Measurements from ENCODE around the gene RICTOR. TPM values are rescaled to one million over a fixed set of nuclear protein-coding genes. Genes with fewer than 3 reads are reported as not detected.
"Not testable (repeated sequence)": the region's sequence is repeated elsewhere in the genome, so short reads cannot be mapped to it uniquely, and the experiment has no call there.

Gene RICTOR
- total RNA-seq, 1 experiment from 2014 or later = 25.7 TPM

DNA sequence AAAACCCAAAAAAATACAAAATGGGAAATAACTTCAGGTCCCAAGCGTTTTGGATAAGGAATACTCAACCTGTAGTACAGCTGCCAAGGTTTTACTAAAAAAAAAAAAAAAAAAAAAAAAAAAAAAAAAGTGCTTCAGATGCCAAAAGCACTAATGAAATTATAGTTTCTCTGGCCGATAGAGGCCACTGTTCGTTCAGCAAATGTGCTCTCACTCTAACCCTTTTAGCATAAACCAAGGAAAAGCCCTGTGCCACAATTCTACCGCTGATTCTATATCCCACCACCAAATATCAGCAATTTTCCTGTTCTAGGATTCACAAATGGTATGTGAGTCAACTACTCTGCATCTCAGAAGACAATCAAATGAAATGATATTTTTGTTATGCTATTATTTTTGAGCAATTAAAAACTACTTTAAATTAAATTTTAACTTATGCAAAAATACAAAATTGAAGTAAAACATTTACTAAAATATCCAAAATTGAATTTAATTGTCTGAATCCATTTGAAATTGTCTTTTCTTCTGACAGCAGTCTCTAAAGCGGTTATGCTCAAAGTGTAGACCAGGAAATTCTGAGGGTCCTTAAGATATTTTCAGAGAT is 79.8 kb downstream of the RICTOR start:
- no peaks in the 10 kb centered on the region for H3K27me3 Mint-ChIP-seq (ENCODE audit: insufficient read depth, unreplicated experiment)
- intact Hi-C loops (cut with micrococcal nuclease; ENCODE audit: unreplicated experiment) = loop anchor here (1.0 to 10.0 kb wide), 4 partner anchors 86 to 289 kb away; no protein-coding TSS in a partner anchor
- BruUV-seq (replicated peaks) = no TSS peak
- H3K27ac Mint-ChIP-seq (ENCODE audit: unreplicated experiment) = no peak overlapping the region
- Histone ChIP-seq H3K27me3 (replicated peaks; ENCODE audit: control insufficient read depth, insufficient read depth, low read length) (no peaks in the 10 kb centered on the region), H3K9me3 (no peaks in the 10 kb centered on the region; the same call in 1 of the 2 replicates), H3K36me3 (ENCODE audit: control insufficient read depth, insufficient read depth, low read length) (no peaks in the 10 kb centered on the region), H3K4me3 (ENCODE audit: low read depth, low read length) (no peak overlapping the region), H3K4me1 (no peaks in the 10 kb centered on the region)
- no peaks in the 10 kb centered on the region for H3K4me1 Mint-ChIP-seq (ENCODE audit: low read depth, unreplicated experiment)
- peak; percentile 50 for DNase-seq
- ChIA-PET CTCF (interaction anchor here (0.6 kb wide), 2 partner anchors 137 to 1419 kb away, joined by 3 to 6 read pairs; no protein-coding TSS in a partner anchor), POLR2A (no interaction called here)
- peaks cover 24% of the 10 kb centered on the region for H3K36me3 Mint-ChIP-seq (ENCODE audit: insufficient read depth, unreplicated experiment)
- H3K9me3 Mint-ChIP-seq (ENCODE audit: unreplicated experiment) = peaks cover 22% of the 10 kb centered on the region
- TF ChIP-seq, protein P1, sequence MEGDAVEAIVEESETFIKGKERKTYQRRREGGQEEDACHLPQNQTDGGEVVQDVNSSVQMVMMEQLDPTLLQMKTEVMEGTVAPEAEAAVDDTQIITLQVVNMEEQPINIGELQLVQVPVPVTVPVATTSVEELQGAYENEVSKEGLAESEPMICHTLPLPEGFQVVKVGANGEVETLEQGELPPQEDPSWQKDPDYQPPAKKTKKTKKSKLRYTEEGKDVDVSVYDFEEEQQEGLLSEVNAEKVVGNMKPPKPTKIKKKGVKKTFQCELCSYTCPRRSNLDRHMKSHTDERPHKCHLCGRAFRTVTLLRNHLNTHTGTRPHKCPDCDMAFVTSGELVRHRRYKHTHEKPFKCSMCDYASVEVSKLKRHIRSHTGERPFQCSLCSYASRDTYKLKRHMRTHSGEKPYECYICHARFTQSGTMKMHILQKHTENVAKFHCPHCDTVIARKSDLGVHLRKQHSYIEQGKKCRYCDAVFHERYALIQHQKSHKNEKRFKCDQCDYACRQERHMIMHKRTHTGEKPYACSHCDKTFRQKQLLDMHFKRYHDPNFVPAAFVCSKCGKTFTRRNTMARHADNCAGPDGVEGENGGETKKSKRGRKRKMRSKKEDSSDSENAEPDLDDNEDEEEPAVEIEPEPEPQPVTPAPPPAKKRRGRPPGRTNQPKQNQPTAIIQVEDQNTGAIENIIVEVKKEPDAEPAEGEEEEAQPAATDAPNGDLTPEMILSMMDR (IDR thresholded peaks at IDR 0.05; ENCODE audit: insufficient read depth in 1 of 2, low read depth in 1 of 2, low read length in 1 of 2, severe bottlenecking in 1 of 2, unreplicated experiment in 1 of 2) = peak; percentile 23 to 68
- H3K4me3 Mint-ChIP-seq (ENCODE audit: unreplicated experiment) = no peak overlapping the region

DNA sequence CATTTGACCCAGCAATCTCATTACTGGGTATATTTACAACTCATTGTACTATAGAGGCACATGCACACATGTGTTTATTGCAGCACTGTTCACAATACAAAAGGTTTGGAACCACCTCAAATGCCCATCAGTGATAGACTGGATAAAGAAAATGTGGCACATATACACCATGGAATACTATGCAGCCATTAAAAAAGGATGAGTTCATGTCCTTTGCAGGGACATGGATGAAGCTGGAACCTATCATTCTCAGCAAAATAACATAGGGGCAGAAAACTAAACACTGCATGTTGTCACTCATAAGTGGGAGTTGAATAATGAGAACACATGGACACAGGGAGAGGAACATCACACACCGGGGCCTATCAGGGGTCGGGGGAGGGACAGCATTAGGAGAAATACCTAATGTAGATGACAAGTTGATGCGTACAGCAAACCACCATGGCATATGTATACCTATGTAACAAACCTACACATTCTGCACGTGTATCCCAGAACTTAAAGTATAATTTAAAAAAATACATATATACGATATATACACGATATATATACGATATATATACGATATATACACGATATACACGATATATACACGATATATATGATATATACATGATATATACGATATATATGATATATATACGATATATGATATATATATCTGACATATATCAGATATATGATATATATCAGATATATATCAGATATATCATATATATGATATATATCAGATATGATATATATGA is 84.1 kb downstream of the RICTOR start:
- H3K36me3 ChIP-seq (ENCODE audit: control insufficient read depth, insufficient read depth, low read length); POLR2A ChIA-PET; H3K4me1 ChIP-seq; H3K9me3 ChIP-seq; BruUV-seq (replicated peaks); DNase-seq; CTCF ChIA-PET; H3K4me3 ChIP-seq (ENCODE audit: low read depth, low read length); H3K27ac Mint-ChIP-seq (ENCODE audit: unreplicated experiment); H3K27me3 ChIP-seq (replicated peaks; ENCODE audit: control insufficient read depth, insufficient read depth, low read length); H3K27me3 Mint-ChIP-seq (ENCODE audit: insufficient read depth, unreplicated experiment); H3K4me1 Mint-ChIP-seq (ENCODE audit: low read depth, unreplicated experiment); H3K4me3 Mint-ChIP-seq (ENCODE audit: unreplicated experiment): not testable (repeated sequence)
- intact Hi-C loops (cut with micrococcal nuclease; ENCODE audit: unreplicated experiment) = loop anchor here (10.0 kb wide), 1 partner anchor 205 kb away; no protein-coding TSS in a partner anchor
- Mint-ChIP-seq H3K36me3 (ENCODE audit: insufficient read depth, unreplicated experiment) (peaks cover 42% of the 10 kb centered on the region), H3K9me3 (ENCODE audit: unreplicated experiment) (peaks cover 22% of the 10 kb centered on the region)

DNA sequence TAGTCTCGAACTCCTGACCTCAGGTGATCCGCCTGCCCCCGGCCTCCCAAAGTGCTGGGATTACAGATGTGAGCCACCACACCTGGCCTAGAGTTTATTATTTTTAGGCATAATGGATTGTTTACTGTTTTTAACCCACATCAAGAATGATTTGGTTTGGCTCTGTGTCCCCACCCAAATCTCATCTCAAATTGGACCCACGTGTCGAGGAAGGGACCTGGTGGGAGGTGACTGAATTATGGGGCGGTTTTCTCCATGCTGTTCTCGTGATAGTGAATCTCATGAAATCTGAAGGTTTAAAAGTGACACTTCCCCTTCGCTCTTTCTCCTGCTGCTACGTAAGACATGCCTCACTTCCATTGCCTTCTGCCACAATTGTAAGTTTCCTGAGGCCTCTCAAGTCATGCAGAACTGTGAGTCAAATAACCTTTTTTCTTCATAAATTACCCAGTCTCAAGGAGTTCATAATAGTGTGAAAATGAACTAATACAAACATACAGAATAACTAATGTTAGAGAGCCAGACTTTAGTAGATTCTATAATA is 88.2 kb downstream of the RICTOR start:
- POLR2A ChIA-PET = no interaction called here
- H3K36me3 ChIP-seq (ENCODE audit: control insufficient read depth, insufficient read depth, low read length) = no peaks in the 10 kb centered on the region; the same call in 1 of the 2 replicates
- H3K9me3 ChIP-seq = no peaks in the 10 kb centered on the region
- no peaks in the 10 kb centered on the region for H3K4me1 ChIP-seq
- Mint-ChIP-seq H3K27me3 (ENCODE audit: insufficient read depth, unreplicated experiment) (no peaks in the 10 kb centered on the region), H3K36me3 (ENCODE audit: insufficient read depth, unreplicated experiment) (peaks cover 33% of the 10 kb centered on the region), H3K4me1 (ENCODE audit: low read depth, unreplicated experiment) (no peaks in the 10 kb centered on the region), H3K27ac (ENCODE audit: unreplicated experiment) (no peak overlapping the region), H3K9me3 (ENCODE audit: unreplicated experiment) (peaks cover 22% of the 10 kb centered on the region), H3K4me3 (ENCODE audit: unreplicated experiment) (no peak overlapping the region)
- DNase-seq = no peak
- CTCF ChIA-PET = no interaction called here
- no peaks in the 10 kb centered on the region for H3K27me3 ChIP-seq (replicated peaks; ENCODE audit: control insufficient read depth, insufficient read depth, low read length)
- TF ChIP-seq, protein P1 (IDR thresholded peaks at IDR 0.05; ENCODE audit: insufficient read depth in 1 of 2, low read depth in 1 of 2, low read length in 1 of 2, severe bottlenecking in 1 of 2, unreplicated experiment in 1 of 2) = no peak
- intact Hi-C loops (cut with micrococcal nuclease; ENCODE audit: unreplicated experiment) = no loop called here
- BruUV-seq (replicated peaks) = no TSS peak
- no peak overlapping the region for H3K4me3 ChIP-seq (ENCODE audit: low read depth, low read length)

Data from Caco-2 (cell line).